Adrenal gland (tissue), 5 donors: ENCODE data around the gene INSYN1.

ENCODE experiments used
- POLR2A ChIP-seq, 2 donors: fragments of 450-650 bp; IDR thresholded peaks; one replicate each; pipeline ENCODE4 v1.6.1; 2017; ENCODE audit warnings: antibody characterized with exemption in 2 of 2, mild to moderate bottlenecking in 2 of 2, moderate library complexity in 1 of 2
- TF ChIP-seq, protein P1 (sequence below), 6 experiments: fragments of 450-650 bp in 4 of 6; fragments of 200-600 bp in 2 of 6; sonication (generic) in 1 of 6; IDR thresholded peaks; 1 replicate in 5 of 6; 2 replicates in 1 of 6; pipeline versions ENCODE4 v1.5.1 to v1.8.0; 2016 to 2021; ENCODE audit warnings: antibody characterized with exemption in 6 of 6, mild to moderate bottlenecking in 2 of 6, moderate library complexity in 1 of 6
- donor health status: DM: no; HTN: no; CAD: no.

DNA sequence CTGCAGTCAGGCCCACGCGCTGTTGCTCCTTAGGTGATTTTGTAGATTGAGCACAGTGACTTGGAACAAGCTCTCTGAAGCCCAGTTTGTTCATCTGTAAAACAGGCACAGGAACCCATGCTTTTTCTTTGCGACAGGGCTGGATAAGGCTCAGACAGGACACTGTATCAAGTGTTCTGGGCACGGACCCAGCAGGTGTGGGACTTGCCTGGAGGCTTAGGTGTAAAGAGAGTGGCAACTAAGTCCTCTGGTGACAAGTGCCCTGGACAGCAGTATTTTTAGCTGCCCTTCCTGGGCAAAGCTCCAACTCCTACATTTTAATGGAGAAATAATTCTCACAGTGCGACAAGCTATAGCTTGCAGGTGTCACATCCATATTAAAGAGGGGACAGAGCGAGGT, 36.7 kb downstream of the INSYN1 start:
- TF ChIP-seq, protein P1, sequence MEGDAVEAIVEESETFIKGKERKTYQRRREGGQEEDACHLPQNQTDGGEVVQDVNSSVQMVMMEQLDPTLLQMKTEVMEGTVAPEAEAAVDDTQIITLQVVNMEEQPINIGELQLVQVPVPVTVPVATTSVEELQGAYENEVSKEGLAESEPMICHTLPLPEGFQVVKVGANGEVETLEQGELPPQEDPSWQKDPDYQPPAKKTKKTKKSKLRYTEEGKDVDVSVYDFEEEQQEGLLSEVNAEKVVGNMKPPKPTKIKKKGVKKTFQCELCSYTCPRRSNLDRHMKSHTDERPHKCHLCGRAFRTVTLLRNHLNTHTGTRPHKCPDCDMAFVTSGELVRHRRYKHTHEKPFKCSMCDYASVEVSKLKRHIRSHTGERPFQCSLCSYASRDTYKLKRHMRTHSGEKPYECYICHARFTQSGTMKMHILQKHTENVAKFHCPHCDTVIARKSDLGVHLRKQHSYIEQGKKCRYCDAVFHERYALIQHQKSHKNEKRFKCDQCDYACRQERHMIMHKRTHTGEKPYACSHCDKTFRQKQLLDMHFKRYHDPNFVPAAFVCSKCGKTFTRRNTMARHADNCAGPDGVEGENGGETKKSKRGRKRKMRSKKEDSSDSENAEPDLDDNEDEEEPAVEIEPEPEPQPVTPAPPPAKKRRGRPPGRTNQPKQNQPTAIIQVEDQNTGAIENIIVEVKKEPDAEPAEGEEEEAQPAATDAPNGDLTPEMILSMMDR (IDR thresholded peaks at IDR 0.05): no peak
- TF ChIP-seq POLR2A (IDR thresholded peaks at IDR 0.05): no peak
